Vagina (tissue), 2 donors: ENCODE data around the gene ABCB4. TPM values are rescaled to one million over a fixed set of nuclear protein-coding genes. Genes with fewer than 3 reads are reported as not detected.

Source experiments
- DNase-seq, 2 donors: peaks; one replicate each; pipeline ENCODE4 v3.0.0-alpha.2; 2017; ENCODE audit errors: extremely low spot score in 2 of 2
- H3K27ac ChIP-seq: fragments of 200-600 bp; sonication (generic); one replicate; pipeline ENCODE4 v1.5.1; 2019
- H3K27me3 ChIP-seq: fragments of 200-600 bp; sonication (generic); one replicate; pipeline ENCODE4 v1.5.1; 2019
- H3K36me3 ChIP-seq, 2 donors: fragments of 200-600 bp; sonication (generic); one replicate each; pipeline ENCODE4 v1.5.1; 2017 to 2019
- H3K4me1 ChIP-seq: fragments of 200-600 bp; sonication (generic); one replicate; pipeline ENCODE4 v1.5.1; 2019
- H3K4me3 ChIP-seq, 2 donors: fragments of 200-600 bp; sonication (generic); 1 replicate in 1 of 2; 2 replicates in 1 of 2; pipeline ENCODE4 v1.5.1; 2016 to 2019
- H3K9me3 ChIP-seq: fragments of 200-600 bp; sonication (generic); one replicate; pipeline ENCODE4 v1.5.1; 2019
- POLR2A ChIP-seq, 2 donors: fragments of 450-650 bp; IDR thresholded peaks; one replicate each; pipeline ENCODE4 v1.6.1; 2017; ENCODE audit warnings: antibody characterized with exemption in 2 of 2, mild to moderate bottlenecking in 2 of 2, moderate library complexity in 2 of 2
- POLR2AphosphoS5 ChIP-seq, 2 donors: sonication (generic); formaldehyde crosslinking; IDR thresholded peaks; one replicate each; pipeline ENCODE4 v1.9.0; 2017; ENCODE audit warnings: antibody characterized with exemption in 2 of 2, mild to moderate bottlenecking in 2 of 2, low read depth in 1 of 2; ENCODE audit not compliant: insufficient read depth in 1 of 2
- intact Hi-C: fragments of 100-400 bp; cut with DNase I; formaldehyde crosslinking; loops from one replicate; pipeline ENCODE4 v1.15.1; 2023
- total RNA-seq: library from RNA; depleted of rRNA; stranded (reverse); fragments of >200 nt; gene quantifications from one replicate; pipeline ENCODE4 v1.2.3, GENCODE V29; 2016
- TF ChIP-seq, protein P1 (sequence below), 3 experiments: fragments of 450-650 bp in 2 of 3; fragments of 200-600 bp in 1 of 3; sonication (generic) in 1 of 3; IDR thresholded peaks; one replicate each; pipeline ENCODE4 v1.5.1; 2017 to 2019; ENCODE audit warnings: antibody characterized with exemption in 3 of 3, mild to moderate bottlenecking in 2 of 3, moderate library complexity in 2 of 3

The ABCB4 gene
- total RNA-seq, 1 donor from 2014 or later, result 0.49 TPM

DNA sequence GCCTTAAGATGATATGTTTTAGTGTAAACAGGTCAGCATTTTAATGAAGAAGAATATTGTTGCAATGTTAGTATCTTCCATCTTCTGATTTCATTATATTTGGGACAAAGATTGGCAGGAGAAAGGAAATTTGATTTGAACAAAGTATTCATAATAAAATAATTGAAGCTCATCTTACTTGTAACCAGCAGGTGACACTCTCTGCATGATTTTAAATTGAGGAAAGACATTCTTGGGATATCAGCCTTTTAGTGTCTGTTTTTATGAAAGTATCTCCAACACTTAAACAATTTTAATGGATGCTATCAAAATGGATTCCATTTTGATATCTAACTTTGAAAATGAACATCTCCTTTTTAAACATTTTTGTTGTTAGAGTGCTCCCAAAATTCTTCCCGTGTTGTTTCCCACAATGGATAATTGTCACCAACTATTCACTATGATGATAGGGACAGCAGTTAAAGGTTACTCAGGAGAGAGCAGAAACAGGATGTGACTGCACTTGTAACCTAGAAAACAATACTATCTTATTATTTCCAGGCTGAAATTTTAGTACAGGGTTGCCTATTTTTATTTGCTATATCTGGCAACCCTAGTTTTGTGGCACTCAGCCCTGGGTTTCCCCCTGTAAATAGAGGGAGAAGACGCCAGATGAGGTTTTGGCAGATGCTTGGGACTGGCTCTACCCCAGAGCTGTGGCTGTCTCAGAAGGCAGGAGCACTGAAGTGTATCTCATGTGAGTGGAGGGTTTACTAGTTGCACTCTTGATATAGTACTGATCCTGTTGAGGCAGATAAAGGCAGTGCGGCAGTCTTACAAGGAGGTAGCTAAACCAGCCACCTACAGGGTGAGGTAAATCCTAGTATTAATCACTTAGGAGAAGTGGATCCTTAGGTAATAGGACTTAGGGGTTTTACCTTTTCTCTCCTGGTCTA is 31.0 kb upstream of the ABCB4 start:
- intact Hi-C loops, result no loop called here
- Histone ChIP-seq H3K4me3 (no peak overlapping the region), H3K27ac (no peak overlapping the region), H3K27me3 (no peaks in the 10 kb centered on the region), H3K4me1 (no peaks in the 10 kb centered on the region), H3K9me3 (no peaks in the 10 kb centered on the region), H3K36me3 (no peaks in the 10 kb centered on the region)
- no peak for DNase-seq
- TF ChIP-seq, protein P1, sequence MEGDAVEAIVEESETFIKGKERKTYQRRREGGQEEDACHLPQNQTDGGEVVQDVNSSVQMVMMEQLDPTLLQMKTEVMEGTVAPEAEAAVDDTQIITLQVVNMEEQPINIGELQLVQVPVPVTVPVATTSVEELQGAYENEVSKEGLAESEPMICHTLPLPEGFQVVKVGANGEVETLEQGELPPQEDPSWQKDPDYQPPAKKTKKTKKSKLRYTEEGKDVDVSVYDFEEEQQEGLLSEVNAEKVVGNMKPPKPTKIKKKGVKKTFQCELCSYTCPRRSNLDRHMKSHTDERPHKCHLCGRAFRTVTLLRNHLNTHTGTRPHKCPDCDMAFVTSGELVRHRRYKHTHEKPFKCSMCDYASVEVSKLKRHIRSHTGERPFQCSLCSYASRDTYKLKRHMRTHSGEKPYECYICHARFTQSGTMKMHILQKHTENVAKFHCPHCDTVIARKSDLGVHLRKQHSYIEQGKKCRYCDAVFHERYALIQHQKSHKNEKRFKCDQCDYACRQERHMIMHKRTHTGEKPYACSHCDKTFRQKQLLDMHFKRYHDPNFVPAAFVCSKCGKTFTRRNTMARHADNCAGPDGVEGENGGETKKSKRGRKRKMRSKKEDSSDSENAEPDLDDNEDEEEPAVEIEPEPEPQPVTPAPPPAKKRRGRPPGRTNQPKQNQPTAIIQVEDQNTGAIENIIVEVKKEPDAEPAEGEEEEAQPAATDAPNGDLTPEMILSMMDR (IDR thresholded peaks at IDR 0.05), result no peak
- no peak for TF ChIP-seq POLR2A (IDR thresholded peaks at IDR 0.05)
- no peak for TF ChIP-seq POLR2AphosphoS5 (IDR thresholded peaks at IDR 0.05; ENCODE audit: insufficient read depth in 1 of 2, low read depth in 1 of 2)

DNA sequence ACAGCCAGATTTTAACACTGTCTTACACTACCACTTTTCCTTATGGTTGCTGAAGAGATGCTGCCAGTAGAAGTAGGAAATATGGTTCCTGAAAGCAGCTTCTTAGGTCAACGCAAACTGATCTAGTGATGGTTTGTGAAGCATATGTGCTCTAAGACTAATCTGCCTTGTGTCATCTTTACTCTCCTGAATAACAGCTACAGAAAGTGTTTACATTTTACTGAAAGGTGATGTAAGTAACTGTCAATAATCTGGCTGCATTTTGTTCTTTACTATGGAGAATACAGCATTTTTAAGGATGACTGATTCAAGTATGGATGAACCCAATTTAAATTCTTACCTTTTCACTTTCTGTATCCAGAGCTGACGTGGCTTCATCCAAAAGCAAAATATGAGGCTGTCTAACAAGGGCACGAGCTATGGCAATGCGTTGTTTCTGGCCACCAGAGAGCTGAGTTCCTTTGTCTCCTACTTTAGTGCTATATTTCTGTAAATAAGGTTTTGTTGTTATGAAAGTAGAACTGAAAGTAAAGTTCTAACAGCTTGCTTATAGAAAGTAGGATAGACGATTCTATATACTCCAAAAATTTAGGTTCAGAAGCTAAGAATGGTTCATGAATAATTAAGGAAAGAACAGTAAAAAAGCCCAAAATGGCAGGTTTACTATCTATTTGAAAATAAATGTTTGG is 30.2 kb upstream of the ABCB4 start:
- intact Hi-C loops, result no loop called here

DNA sequence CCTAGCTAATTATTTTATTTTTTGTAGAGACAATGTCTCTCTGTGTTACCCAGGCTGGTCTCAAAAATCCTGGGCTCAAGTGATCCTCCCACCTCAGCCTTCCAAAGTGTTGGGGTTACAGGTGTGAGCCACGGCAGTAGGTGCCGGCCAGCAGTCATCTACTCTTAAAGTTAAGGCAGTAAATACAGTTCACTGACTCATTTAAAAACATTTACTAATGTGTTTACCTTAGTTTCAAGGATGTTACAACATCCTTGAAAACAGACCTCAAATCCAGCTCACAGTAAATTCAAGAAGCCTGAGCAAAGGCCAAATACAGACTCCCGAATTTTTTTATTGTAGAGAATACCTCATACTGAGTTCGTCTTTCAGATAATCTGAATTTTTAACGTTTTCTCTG is 29.6 kb upstream of the ABCB4 start:
- Histone ChIP-seq H3K9me3 (no peaks in the 10 kb centered on the region), H3K27ac (no peak overlapping the region), H3K4me3 (no peak overlapping the region), H3K36me3 (no peaks in the 10 kb centered on the region), H3K4me1 (no peaks in the 10 kb centered on the region), H3K27me3 (no peaks in the 10 kb centered on the region)
- intact Hi-C loops, result no loop called here
- TF ChIP-seq POLR2A (IDR thresholded peaks at IDR 0.05) (no peak), POLR2AphosphoS5 (IDR thresholded peaks at IDR 0.05; ENCODE audit: insufficient read depth in 1 of 2, low read depth in 1 of 2) (no peak)
- TF ChIP-seq, protein P1 (IDR thresholded peaks at IDR 0.05), result no peak
- DNase-seq, result no peak

More for the DNA sequence above, 30.2 kb upstream of the ABCB4 start:
- no peaks in the 10 kb centered on the region for H3K36me3 ChIP-seq
- no peaks in the 10 kb centered on the region for H3K4me1 ChIP-seq
- TF ChIP-seq, protein P1 (IDR thresholded peaks at IDR 0.05), result no peak
- no peak for TF ChIP-seq POLR2AphosphoS5 (IDR thresholded peaks at IDR 0.05; ENCODE audit: insufficient read depth in 1 of 2, low read depth in 1 of 2)
- TF ChIP-seq POLR2A (IDR thresholded peaks at IDR 0.05), result no peak
- H3K27me3 ChIP-seq, result no peaks in the 10 kb centered on the region
- no peak for DNase-seq
- H3K27ac ChIP-seq, result no peak overlapping the region
- H3K4me3 ChIP-seq, result no peak overlapping the region
- no peaks in the 10 kb centered on the region for H3K9me3 ChIP-seq

DNA sequence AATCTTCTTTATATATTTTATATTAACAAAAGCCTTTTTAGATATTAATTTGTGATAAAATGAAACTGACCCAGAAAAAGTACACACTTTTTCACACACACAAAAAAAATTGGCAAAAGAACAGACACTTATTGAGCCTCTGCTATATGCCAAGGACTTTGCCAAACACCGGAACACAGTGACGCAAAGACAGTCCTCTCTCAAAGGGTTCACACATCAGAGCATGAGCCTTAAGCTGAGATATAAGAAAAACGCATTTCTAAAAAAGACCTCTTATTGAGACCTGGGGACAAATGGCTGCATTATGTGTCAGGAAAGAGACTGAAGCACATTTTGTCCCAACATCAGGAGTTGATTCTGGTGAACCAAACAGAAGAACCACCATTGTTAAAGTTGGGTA is 24.0 kb upstream of the ABCB4 start:
- intact Hi-C loops, result no loop called here
- Histone ChIP-seq H3K9me3 (no peaks in the 10 kb centered on the region), H3K4me1 (no peaks in the 10 kb centered on the region), H3K27ac (no peak overlapping the region), H3K36me3 (no peaks in the 10 kb centered on the region), H3K4me3 (no peak overlapping the region), H3K27me3 (no peaks in the 10 kb centered on the region)
- TF ChIP-seq POLR2A (IDR thresholded peaks at IDR 0.05), result no peak
- TF ChIP-seq, protein P1 (IDR thresholded peaks at IDR 0.05), result no peak
- TF ChIP-seq POLR2AphosphoS5 (IDR thresholded peaks at IDR 0.05; ENCODE audit: insufficient read depth in 1 of 2, low read depth in 1 of 2), result no peak
- DNase-seq, result no peak
